WTC11 (cell line): ENCODE results near the gene DUS1L. TPM values are rescaled to one million over a fixed set of nuclear protein-coding genes. Genes with fewer than 3 reads are reported as not detected.

Source experiments
- ATAC-seq: fragments of 200-7000 bp; cut with Tn5 transposase; 2 replicates; pipeline ENCODE4 v1.10.0; 2021; ENCODE audit warnings: mild to moderate bottlenecking, moderate library complexity
- CTCF ChIA-PET: fragments of 300-600 bp; sonication (Branson Sonifier 250); formaldehyde crosslinking; loops from one replicate; lab custom pipeline; 2021; ENCODE audit warnings: antibody characterized with exemption; lab: Charles Lee
- POLR2A ChIA-PET: fragments of 350-600 bp; sonication (Branson Sonifier 250); formaldehyde crosslinking; loops from one replicate; lab custom pipeline; 2021; ENCODE audit warnings: antibody characterized with exemption; lab: Charles Lee
- DNase-seq: peaks from one replicate; pipeline ENCODE4 v3.0.0; 2021; ENCODE audit warnings: low spot score
- H3K27ac Mint-ChIP-seq: 2 replicates; pipeline ENCODE4 v1.8.0; 2021; ENCODE audit warnings: mixed read lengths
- H3K27me3 Mint-ChIP-seq: 2 replicates; pipeline ENCODE4 v1.8.0; 2021; ENCODE audit warnings: low read depth, mild to moderate bottlenecking, moderate library complexity, mixed read lengths
- H3K36me3 Mint-ChIP-seq: 2 replicates; pipeline ENCODE4 v1.8.0; 2021; ENCODE audit warnings: mixed read lengths
- H3K4me1 Mint-ChIP-seq: 2 replicates; pipeline ENCODE4 v1.8.0; 2022; ENCODE audit warnings: mixed read lengths
- H3K4me3 Mint-ChIP-seq: 2 replicates; pipeline ENCODE4 v1.8.0; 2021; ENCODE audit warnings: mild to moderate bottlenecking, moderate library complexity, mixed read lengths
- H3K9me3 Mint-ChIP-seq: 2 replicates; pipeline ENCODE4 v1.8.0; 2021; ENCODE audit warnings: mixed read lengths
- ATF1 ChIP-seq: sonication (generic); formaldehyde crosslinking; IDR thresholded peaks from 2 replicates; pipeline ENCODE4 v1.8.1; 2023; ENCODE audit warnings: mild to moderate bottlenecking, moderate library complexity, missing genetic modification reagents
- E2F5 ChIP-seq: sonication (generic); formaldehyde crosslinking; IDR thresholded peaks from 2 replicates; pipeline ENCODE4 v1.8.1; 2022; ENCODE audit warnings: mild to moderate bottlenecking, moderate library complexity, missing genetic modification reagents
- ESRRA ChIP-seq: sonication (generic); formaldehyde crosslinking; IDR thresholded peaks from 2 replicates; pipeline ENCODE4 v1.8.1; 2022; ENCODE audit warnings: mild to moderate bottlenecking, missing genetic modification reagents, borderline replicate concordance
- GRHL2 ChIP-seq: fragments of 250-450 bp; sonication (Bioruptor Pico); IDR thresholded peaks from 2 replicates; pipeline ENCODE4 v1.8.0; 2022; ENCODE audit warnings: mild to moderate bottlenecking, moderate library complexity; ENCODE audit not compliant: insufficient replicate concordance, severe bottlenecking
- HMGXB4 ChIP-seq: sonication (generic); formaldehyde crosslinking; IDR thresholded peaks from 2 replicates; pipeline ENCODE4 v1.8.1; 2023; ENCODE audit warnings: mild to moderate bottlenecking, moderate library complexity, missing genetic modification reagents
- JUN ChIP-seq: sonication (generic); formaldehyde crosslinking; IDR thresholded peaks from 2 replicates; pipeline ENCODE4 v1.8.0; 2023; ENCODE audit warnings: mild to moderate bottlenecking, missing genetic modification reagents
- MLX ChIP-seq: sonication (generic); formaldehyde crosslinking; IDR thresholded peaks from 2 replicates; pipeline ENCODE4 v1.8.1; 2023; ENCODE audit warnings: mild to moderate bottlenecking, missing genetic modification reagents, moderate library complexity
- PRDM15 ChIP-seq: sonication (generic); formaldehyde crosslinking; IDR thresholded peaks from 2 replicates; pipeline ENCODE4 v1.8.0; 2022; ENCODE audit warnings: missing genetic modification reagents
- SMAD3 ChIP-seq: sonication (generic); formaldehyde crosslinking; IDR thresholded peaks from 2 replicates; pipeline ENCODE4 v1.8.0; 2022; ENCODE audit warnings: missing genetic modification reagents, mild to moderate bottlenecking, borderline replicate concordance
- total RNA-seq: library from RNA; stranded (reverse); gene quantifications from 3 replicates; pipeline ENCODE4 v1.2.3, GENCODE V29; 2021
- TF ChIP-seq, protein P1 (sequence below): sonication (generic); formaldehyde crosslinking; IDR thresholded peaks from 2 replicates; pipeline ENCODE4 v1.8.0; 2023; ENCODE audit warnings: missing genetic modification reagents
- TF ChIP-seq, protein P2 (sequence below): sonication (generic); formaldehyde crosslinking; conservative IDR thresholded peaks from 2 replicates; pipeline ENCODE4 v1.8.1; 2023; ENCODE audit warnings: mild to moderate bottlenecking, low read depth, missing genetic modification reagents, moderate library complexity
- TF ChIP-seq, protein P3 (sequence below): fragments of 200-600 bp; IDR thresholded peaks from 2 replicates; pipeline ENCODE4 v1.8.0; 2022; ENCODE audit warnings: antibody characterized with exemption
- TF ChIP-seq, protein P4 (sequence below): fragments of 250-450 bp; sonication (Bioruptor Pico); IDR thresholded peaks from 2 replicates; pipeline ENCODE4 v1.9.0; 2021; ENCODE audit warnings: moderate library complexity, mild to moderate bottlenecking, inconsistent platforms, borderline replicate concordance
- TF ChIP-seq, protein P5 (sequence below): sonication (generic); formaldehyde crosslinking; IDR thresholded peaks from 2 replicates; pipeline ENCODE4 v1.8.1; 2022; ENCODE audit warnings: low read depth, missing genetic modification reagents, borderline replicate concordance

DUS1L gene
- total RNA-seq, 1 experiment from 2014 or later: 120 TPM

- ATAC-seq (no peak), DNase-seq (no peak)
- no peaks in the 10 kb centered on the region for H3K9me3 Mint-ChIP-seq
- ChIA-PET CTCF (interaction anchor here (1.7 to 5.7 kb wide), 2 partner anchors 8 to 9 kb away, joined by 6 to 119 read pairs; partner anchors contain the start of genes CENPX, DCXR and LRRC45), POLR2A (no interaction called here)
- no peaks in the 10 kb centered on the region; the same call in 1 of the 2 replicates for H3K27me3 Mint-ChIP-seq
- TF ChIP-seq MLX (CRISPR knock-in tag) (no peak), ESRRA (no peak), GRHL2 (CRISPR knock-in tag) (no peak), ATF1 (CRISPR knock-in tag) (no peak), SMAD3 (CRISPR knock-in tag) (no peak)
- TF ChIP-seq, protein P1, sequence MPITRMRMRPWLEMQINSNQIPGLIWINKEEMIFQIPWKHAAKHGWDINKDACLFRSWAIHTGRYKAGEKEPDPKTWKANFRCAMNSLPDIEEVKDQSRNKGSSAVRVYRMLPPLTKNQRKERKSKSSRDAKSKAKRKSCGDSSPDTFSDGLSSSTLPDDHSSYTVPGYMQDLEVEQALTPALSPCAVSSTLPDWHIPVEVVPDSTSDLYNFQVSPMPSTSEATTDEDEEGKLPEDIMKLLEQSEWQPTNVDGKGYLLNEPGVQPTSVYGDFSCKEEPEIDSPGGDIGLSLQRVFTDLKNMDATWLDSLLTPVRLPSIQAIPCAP (CRISPR knock-in tag): no peak
- no peaks in the 10 kb centered on the region for H3K36me3 Mint-ChIP-seq
- peaks cover 13% of the 10 kb centered on the region for H3K4me1 Mint-ChIP-seq
- no peak overlapping the region for H3K27ac Mint-ChIP-seq
- no peak overlapping the region for H3K4me3 Mint-ChIP-seq
Observed at GRCh38 chr17:82028246-82028645, 37.4 kb downstream of the DUS1L start.

DNA sequence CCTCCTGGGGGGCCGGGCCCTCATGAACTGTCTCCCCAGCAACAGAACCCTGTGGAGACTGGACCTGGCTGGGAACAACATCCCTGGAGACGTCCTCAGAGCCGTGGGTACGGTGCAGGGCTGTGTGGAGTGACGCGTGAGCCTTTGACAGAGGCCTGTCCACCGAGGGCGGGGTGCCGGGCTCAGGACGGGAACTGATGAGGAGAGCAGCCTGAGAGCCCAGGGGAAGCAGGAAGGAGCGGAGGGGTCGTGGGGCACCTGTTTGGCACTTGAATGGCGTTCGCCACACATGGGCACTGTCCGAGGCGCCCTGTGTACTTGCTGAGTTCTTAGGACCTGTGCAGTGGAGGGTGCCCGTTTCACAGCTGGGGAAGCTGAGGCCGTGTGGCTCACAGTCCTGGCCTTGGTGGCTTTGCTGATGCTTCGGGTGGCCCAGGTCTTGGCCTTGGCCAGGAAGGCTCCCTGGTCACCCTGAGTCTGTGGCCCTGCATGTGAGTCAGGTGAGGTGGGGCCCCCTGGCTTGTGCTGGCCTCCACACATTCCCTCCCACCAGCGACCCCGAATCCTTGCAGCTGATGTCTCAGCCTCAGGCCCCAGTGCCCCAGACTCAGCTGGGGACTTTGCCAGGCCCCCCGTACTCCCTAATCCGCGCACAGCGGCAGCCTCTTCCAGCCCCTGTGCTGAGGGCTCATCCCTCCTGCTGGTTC, 40.0 kb downstream of the DUS1L start:
- Mint-ChIP-seq H3K27me3 (no peaks in the 10 kb centered on the region; the same call in 1 of the 2 replicates), H3K4me1 (peaks cover 13% of the 10 kb centered on the region), H3K9me3 (no peaks in the 10 kb centered on the region), H3K27ac (no peak overlapping the region), H3K4me3 (no peak overlapping the region), H3K36me3 (no peaks in the 10 kb centered on the region)
- no peak for DNase-seq
- ATAC-seq: no peak
- CTCF ChIA-PET: interaction anchor here (1.9 kb wide), 1 partner anchor 12 kb away, joined by 4 read pairs; the partner anchor contains the start of gene DCXR
- TF ChIP-seq HMGXB4 (CRISPR knock-in tag): no peak
- no peak for TF ChIP-seq JUN (CRISPR knock-in tag)
- TF ChIP-seq, protein P2, sequence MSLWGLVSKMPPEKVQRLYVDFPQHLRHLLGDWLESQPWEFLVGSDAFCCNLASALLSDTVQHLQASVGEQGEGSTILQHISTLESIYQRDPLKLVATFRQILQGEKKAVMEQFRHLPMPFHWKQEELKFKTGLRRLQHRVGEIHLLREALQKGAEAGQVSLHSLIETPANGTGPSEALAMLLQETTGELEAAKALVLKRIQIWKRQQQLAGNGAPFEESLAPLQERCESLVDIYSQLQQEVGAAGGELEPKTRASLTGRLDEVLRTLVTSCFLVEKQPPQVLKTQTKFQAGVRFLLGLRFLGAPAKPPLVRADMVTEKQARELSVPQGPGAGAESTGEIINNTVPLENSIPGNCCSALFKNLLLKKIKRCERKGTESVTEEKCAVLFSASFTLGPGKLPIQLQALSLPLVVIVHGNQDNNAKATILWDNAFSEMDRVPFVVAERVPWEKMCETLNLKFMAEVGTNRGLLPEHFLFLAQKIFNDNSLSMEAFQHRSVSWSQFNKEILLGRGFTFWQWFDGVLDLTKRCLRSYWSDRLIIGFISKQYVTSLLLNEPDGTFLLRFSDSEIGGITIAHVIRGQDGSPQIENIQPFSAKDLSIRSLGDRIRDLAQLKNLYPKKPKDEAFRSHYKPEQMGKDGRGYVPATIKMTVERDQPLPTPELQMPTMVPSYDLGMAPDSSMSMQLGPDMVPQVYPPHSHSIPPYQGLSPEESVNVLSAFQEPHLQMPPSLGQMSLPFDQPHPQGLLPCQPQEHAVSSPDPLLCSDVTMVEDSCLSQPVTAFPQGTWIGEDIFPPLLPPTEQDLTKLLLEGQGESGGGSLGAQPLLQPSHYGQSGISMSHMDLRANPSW (CRISPR knock-in tag): no peak
- POLR2A ChIA-PET: interaction anchor here (1.4 kb wide), 1 partner anchor 12 kb away, joined by 4 read pairs; the partner anchor contains the start of gene DCXR

- H3K4me3 Mint-ChIP-seq: no peak overlapping the region
- H3K36me3 Mint-ChIP-seq: no peaks in the 10 kb centered on the region
- no peak overlapping the region for H3K27ac Mint-ChIP-seq
- H3K27me3 Mint-ChIP-seq: no peaks in the 10 kb centered on the region; the same call in 1 of the 2 replicates
- POLR2A ChIA-PET: interaction anchor here (2.6 to 2.7 kb wide), 2 partner anchors 13 to 101 kb away, joined by 6 to 9 read pairs; partner anchors contain the start of gene DCXR
- CTCF ChIA-PET: interaction anchor here (0.9 to 1.9 kb wide), 3 partner anchors 13 to 101 kb away, joined by 3 to 4 read pairs (median 3); partner anchors contain the start of gene DCXR
- DNase-seq (no peak), ATAC-seq (no peak)
- no peaks in the 10 kb centered on the region for H3K9me3 Mint-ChIP-seq
- H3K4me1 Mint-ChIP-seq: peaks cover 13% of the 10 kb centered on the region
- TF ChIP-seq, protein P3, sequence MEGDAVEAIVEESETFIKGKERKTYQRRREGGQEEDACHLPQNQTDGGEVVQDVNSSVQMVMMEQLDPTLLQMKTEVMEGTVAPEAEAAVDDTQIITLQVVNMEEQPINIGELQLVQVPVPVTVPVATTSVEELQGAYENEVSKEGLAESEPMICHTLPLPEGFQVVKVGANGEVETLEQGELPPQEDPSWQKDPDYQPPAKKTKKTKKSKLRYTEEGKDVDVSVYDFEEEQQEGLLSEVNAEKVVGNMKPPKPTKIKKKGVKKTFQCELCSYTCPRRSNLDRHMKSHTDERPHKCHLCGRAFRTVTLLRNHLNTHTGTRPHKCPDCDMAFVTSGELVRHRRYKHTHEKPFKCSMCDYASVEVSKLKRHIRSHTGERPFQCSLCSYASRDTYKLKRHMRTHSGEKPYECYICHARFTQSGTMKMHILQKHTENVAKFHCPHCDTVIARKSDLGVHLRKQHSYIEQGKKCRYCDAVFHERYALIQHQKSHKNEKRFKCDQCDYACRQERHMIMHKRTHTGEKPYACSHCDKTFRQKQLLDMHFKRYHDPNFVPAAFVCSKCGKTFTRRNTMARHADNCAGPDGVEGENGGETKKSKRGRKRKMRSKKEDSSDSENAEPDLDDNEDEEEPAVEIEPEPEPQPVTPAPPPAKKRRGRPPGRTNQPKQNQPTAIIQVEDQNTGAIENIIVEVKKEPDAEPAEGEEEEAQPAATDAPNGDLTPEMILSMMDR: no peak
- TF ChIP-seq E2F5 (CRISPR knock-in tag) (no peak), PRDM15 (CRISPR knock-in tag) (no peak)
- TF ChIP-seq, protein P4, sequence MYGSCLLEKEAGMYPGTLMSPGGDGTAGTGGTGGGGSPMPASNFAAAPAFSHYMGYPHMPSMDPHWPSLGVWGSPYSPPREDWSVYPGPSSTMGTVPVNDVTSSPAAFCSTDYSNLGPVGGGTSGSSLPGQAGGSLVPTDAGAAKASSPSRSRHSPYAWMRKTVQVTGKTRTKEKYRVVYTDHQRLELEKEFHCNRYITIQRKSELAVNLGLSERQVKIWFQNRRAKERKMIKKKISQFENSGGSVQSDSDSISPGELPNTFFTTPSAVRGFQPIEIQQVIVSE (CRISPR knock-in tag): no peak
- TF ChIP-seq, protein P5, sequence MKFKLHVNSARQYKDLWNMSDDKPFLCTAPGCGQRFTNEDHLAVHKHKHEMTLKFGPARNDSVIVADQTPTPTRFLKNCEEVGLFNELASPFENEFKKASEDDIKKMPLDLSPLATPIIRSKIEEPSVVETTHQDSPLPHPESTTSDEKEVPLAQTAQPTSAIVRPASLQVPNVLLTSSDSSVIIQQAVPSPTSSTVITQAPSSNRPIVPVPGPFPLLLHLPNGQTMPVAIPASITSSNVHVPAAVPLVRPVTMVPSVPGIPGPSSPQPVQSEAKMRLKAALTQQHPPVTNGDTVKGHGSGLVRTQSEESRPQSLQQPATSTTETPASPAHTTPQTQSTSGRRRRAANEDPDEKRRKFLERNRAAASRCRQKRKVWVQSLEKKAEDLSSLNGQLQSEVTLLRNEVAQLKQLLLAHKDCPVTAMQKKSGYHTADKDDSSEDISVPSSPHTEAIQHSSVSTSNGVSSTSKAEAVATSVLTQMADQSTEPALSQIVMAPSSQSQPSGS (CRISPR knock-in tag): no peak
Observed at GRCh38 chr17:82024859-82025258, 40.7 kb downstream of the DUS1L start.
